ENCODE data around the gene ALDOB.

Gene ALDOB

DNA sequence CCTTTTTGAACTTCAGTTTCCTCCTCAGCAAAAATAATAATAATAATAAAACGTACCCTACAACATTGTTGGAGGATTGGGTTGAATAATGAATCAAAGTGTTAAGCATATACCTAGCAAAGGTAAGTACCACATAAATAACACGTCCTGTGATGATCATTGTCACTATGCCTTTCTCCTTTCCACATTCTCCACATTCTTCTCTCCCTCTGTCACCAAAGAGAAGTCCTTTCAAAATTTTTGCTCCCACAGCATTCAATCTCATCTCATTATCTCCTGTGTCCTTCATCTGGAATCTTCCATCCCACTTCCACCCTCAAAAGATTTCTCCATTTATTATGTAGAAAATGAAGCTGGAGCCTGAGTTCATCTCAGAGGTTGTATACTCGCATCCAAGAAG, 7.2 kb upstream of the ALDOB start:
- H3K27me3 ChIP-seq (ENCODE audit: control insufficient read depth, low read length): no peaks in the 10 kb centered on the region
- no peaks in the 10 kb centered on the region for H3K36me3 ChIP-seq (ENCODE audit: control insufficient read depth, low read length)
- no peaks in the 10 kb centered on the region for H3K9me3 ChIP-seq (ENCODE audit: control insufficient read depth, insufficient read depth, low read length)
- no peak for TF ChIP-seq EZH2phosphoT487 (IDR thresholded peaks at IDR 0.05; ENCODE audit: borderline replicate concordance, low read length)
- TF ChIP-seq, protein P1, sequence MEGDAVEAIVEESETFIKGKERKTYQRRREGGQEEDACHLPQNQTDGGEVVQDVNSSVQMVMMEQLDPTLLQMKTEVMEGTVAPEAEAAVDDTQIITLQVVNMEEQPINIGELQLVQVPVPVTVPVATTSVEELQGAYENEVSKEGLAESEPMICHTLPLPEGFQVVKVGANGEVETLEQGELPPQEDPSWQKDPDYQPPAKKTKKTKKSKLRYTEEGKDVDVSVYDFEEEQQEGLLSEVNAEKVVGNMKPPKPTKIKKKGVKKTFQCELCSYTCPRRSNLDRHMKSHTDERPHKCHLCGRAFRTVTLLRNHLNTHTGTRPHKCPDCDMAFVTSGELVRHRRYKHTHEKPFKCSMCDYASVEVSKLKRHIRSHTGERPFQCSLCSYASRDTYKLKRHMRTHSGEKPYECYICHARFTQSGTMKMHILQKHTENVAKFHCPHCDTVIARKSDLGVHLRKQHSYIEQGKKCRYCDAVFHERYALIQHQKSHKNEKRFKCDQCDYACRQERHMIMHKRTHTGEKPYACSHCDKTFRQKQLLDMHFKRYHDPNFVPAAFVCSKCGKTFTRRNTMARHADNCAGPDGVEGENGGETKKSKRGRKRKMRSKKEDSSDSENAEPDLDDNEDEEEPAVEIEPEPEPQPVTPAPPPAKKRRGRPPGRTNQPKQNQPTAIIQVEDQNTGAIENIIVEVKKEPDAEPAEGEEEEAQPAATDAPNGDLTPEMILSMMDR (IDR thresholded peaks at IDR 0.05; ENCODE audit: low read depth, low read length, poor library complexity, severe bottlenecking): no peak
- no peak overlapping the region for H3K27ac ChIP-seq (ENCODE audit: low read depth, low read length)
- H3F3A ChIP-seq (ENCODE audit: control insufficient read depth, insufficient read depth): no peaks in the 10 kb centered on the region
- no peaks in the 10 kb centered on the region for H3K9me2 ChIP-seq (replicated peaks; ENCODE audit: control insufficient read depth, low read length)
- peaks cover 19% of the 10 kb centered on the region for H3K4me1 ChIP-seq (ENCODE audit: control insufficient read depth, low read length)
- no peak overlapping the region for H3K4me2 ChIP-seq (ENCODE audit: low read length)
- no peak overlapping the region for H3K4me3 ChIP-seq (ENCODE audit: low read length)
- H4K20me1 ChIP-seq (ENCODE audit: control insufficient read depth, insufficient read depth, low read depth, low read length): no peaks in the 10 kb centered on the region
- no peaks in the 10 kb centered on the region for H3K79me2 ChIP-seq (ENCODE audit: control insufficient read depth, low read length)

GRCh38 chr9:101442318-101442717, 6.7 kb upstream of the ALDOB start:
- H3K27ac ChIP-seq (ENCODE audit: low read depth, low read length): no peak overlapping the region
- no peaks in the 10 kb centered on the region for H3K27me3 ChIP-seq (ENCODE audit: control insufficient read depth, low read length)
- no peaks in the 10 kb centered on the region for H3K9me2 ChIP-seq (replicated peaks; ENCODE audit: control insufficient read depth, low read length)
- no peak for TF ChIP-seq EZH2phosphoT487 (IDR thresholded peaks at IDR 0.05; ENCODE audit: borderline replicate concordance, low read length)
- TF ChIP-seq, protein P1 (IDR thresholded peaks at IDR 0.05; ENCODE audit: low read depth, low read length, poor library complexity, severe bottlenecking): no peak
- H3K79me2 ChIP-seq (ENCODE audit: control insufficient read depth, low read length): no peaks in the 10 kb centered on the region
- H3K36me3 ChIP-seq (ENCODE audit: control insufficient read depth, low read length): no peaks in the 10 kb centered on the region
- no peaks in the 10 kb centered on the region for H3K9me3 ChIP-seq (ENCODE audit: control insufficient read depth, insufficient read depth, low read length)
- H3K4me3 ChIP-seq (ENCODE audit: low read length): no peak overlapping the region
- H4K20me1 ChIP-seq (ENCODE audit: control insufficient read depth, insufficient read depth, low read depth, low read length): no peaks in the 10 kb centered on the region
- peaks cover 19% of the 10 kb centered on the region for H3K4me1 ChIP-seq (ENCODE audit: control insufficient read depth, low read length)
- H3F3A ChIP-seq (ENCODE audit: control insufficient read depth, insufficient read depth): no peaks in the 10 kb centered on the region
- no peak overlapping the region for H3K4me2 ChIP-seq (ENCODE audit: low read length)

GRCh38 chr9:101440714-101441230, 5.2 kb upstream of the ALDOB start:
- Histone ChIP-seq H3K27me3 (ENCODE audit: control insufficient read depth, low read length) (no peaks in the 10 kb centered on the region), H3K4me1 (ENCODE audit: control insufficient read depth, low read length) (peaks cover 19% of the 10 kb centered on the region), H4K20me1 (ENCODE audit: control insufficient read depth, insufficient read depth, low read depth, low read length) (no peaks in the 10 kb centered on the region), H3K4me2 (ENCODE audit: low read length) (peak overlapping the region; percentile 69), H3F3A (ENCODE audit: control insufficient read depth, insufficient read depth) (no peaks in the 10 kb centered on the region), H3K9me3 (ENCODE audit: control insufficient read depth, insufficient read depth, low read length) (no peaks in the 10 kb centered on the region), H3K36me3 (ENCODE audit: control insufficient read depth, low read length) (no peaks in the 10 kb centered on the region), H3K27ac (ENCODE audit: low read depth, low read length) (peak overlapping the region; percentile 31), H3K9me2 (replicated peaks; ENCODE audit: control insufficient read depth, low read length) (no peaks in the 10 kb centered on the region), H3K4me3 (ENCODE audit: low read length) (peak overlapping the region; percentile 48), H3K79me2 (ENCODE audit: control insufficient read depth, low read length) (no peaks in the 10 kb centered on the region)
- TF ChIP-seq, protein P1 (IDR thresholded peaks at IDR 0.05; ENCODE audit: low read depth, low read length, poor library complexity, severe bottlenecking): no peak
